ENCODE results near the gene TRIM43. TPM values are rescaled to one million over a fixed set of nuclear protein-coding genes. Genes with fewer than 3 reads are reported as not detected.
"Not testable (repeated sequence)": the region's sequence is repeated elsewhere in the genome, so short reads cannot be mapped to it uniquely, and the experiment has no call there.

The TRIM43 gene
- not detected for total RNA-seq
- not detected for polyA plus RNA-seq

- H3K4me1 ChIP-seq; H3K4me3 ChIP-seq; H3K27ac ChIP-seq; H3K9me3 ChIP-seq; H3K27me3 ChIP-seq; ATAC-seq; FAIRE-seq; intact Hi-C loops (cut with DNase I); H3K36me3 ChIP-seq; DNase-seq: not testable (repeated sequence)
- WGBS, 2 donors, result 60 to 89% methylated on average over 1 of the region's 4 CpGs
Observed at GRCh38 chr2:95591701-95592100, at the start of gene TRIM43. Gene TRIM43, plus strand, starts transcription at chr2:95592001. Its CDS starts 2,023 bp downstream, at chr2:95594024.

- Histone ChIP-seq H3K27me3 (no peaks in the 10 kb centered on the region), H3K9me3 (no peaks in the 10 kb centered on the region), H3K27ac (no peak overlapping the region), H3K4me1 (peaks cover 0 to 3% (median 0%) of the 10 kb centered on the region in 3 donors), H3K36me3 (no peaks in the 10 kb centered on the region), H3K4me3 (no peak overlapping the region)
- no peak for FAIRE-seq
- intact Hi-C loops (cut with DNase I), result no loop called here
- no peak for DNase-seq
- 62 to 69% methylated on average over 17 of the region's 17 CpGs for WGBS, 2 donors
- TF ChIP-seq CTCF (IDR thresholded peaks at IDR 0.05), result no peak
- no peak for ATAC-seq
Observed at GRCh38 chr2:95551055-95551568, 40.7 kb upstream of the TRIM43 start.

- no peak for TF ChIP-seq CTCF (IDR thresholded peaks at IDR 0.05)
- DNase-seq, result no peak
- intact Hi-C loops (cut with DNase I), result no loop called here
- Histone ChIP-seq H3K27ac (no peak overlapping the region), H3K4me3 (no peak overlapping the region), H3K4me1 (peaks cover 0 to 3% (median 0%) of the 10 kb centered on the region in 3 donors), H3K27me3 (no peaks in the 10 kb centered on the region), H3K36me3 (no peaks in the 10 kb centered on the region), H3K9me3 (no peaks in the 10 kb centered on the region)
- no peak for FAIRE-seq
- no peak for ATAC-seq
- whole genome bisulfite sequencing, 2 donors, result 46 to 53% methylated on average over 2 of the region's 2 CpGs
Observed at GRCh38 chr2:95552911-95553310, 38.9 kb upstream of the TRIM43 start.

- Histone ChIP-seq H3K27ac (no peak overlapping the region), H3K27me3 (peaks cover 0 to 10% (median 2%) of the 10 kb centered on the region in 4 donors), H3K4me3 (no peak overlapping the region), H3K36me3 (no peaks in the 10 kb centered on the region), H3K4me1 (no peaks in the 10 kb centered on the region), H3K9me3 (no peaks in the 10 kb centered on the region)
- intact Hi-C loops (cut with DNase I), result no loop called here
- ATAC-seq (no peak), DNase-seq (no peak), FAIRE-seq (no peak)
- WGBS, 2 donors, result 41 to 43% methylated on average over 2 of the region's 2 CpGs
- no peak for TF ChIP-seq CTCF (IDR thresholded peaks at IDR 0.05)
Observed at GRCh38 chr2:95569170-95569569, 22.6 kb upstream of the TRIM43 start.

- 65 to 80% methylated on average over 2 of the region's 2 CpGs for WGBS, 2 donors
- ATAC-seq (no peak), DNase-seq (no peak), FAIRE-seq (no peak)
- no peak overlapping the region for H3K4me3 ChIP-seq
- H3K4me1 ChIP-seq, result no peaks in the 10 kb centered on the region
- intact Hi-C loops (cut with DNase I), result no loop called here
- no peaks in the 10 kb centered on the region for H3K9me3 ChIP-seq
- TF ChIP-seq CTCF (IDR thresholded peaks at IDR 0.05), result no peak
- no peaks in the 10 kb centered on the region for H3K36me3 ChIP-seq
- peaks cover 0 to 5% (median 2%) of the 10 kb centered on the region in 4 donors for H3K27me3 ChIP-seq
- no peak overlapping the region for H3K27ac ChIP-seq
Observed at GRCh38 chr2:95573866-95574265, 17.9 kb upstream of the TRIM43 start.
